ENCODE measurements around the gene ATXN3L.

- TF ChIP-seq, protein P1, sequence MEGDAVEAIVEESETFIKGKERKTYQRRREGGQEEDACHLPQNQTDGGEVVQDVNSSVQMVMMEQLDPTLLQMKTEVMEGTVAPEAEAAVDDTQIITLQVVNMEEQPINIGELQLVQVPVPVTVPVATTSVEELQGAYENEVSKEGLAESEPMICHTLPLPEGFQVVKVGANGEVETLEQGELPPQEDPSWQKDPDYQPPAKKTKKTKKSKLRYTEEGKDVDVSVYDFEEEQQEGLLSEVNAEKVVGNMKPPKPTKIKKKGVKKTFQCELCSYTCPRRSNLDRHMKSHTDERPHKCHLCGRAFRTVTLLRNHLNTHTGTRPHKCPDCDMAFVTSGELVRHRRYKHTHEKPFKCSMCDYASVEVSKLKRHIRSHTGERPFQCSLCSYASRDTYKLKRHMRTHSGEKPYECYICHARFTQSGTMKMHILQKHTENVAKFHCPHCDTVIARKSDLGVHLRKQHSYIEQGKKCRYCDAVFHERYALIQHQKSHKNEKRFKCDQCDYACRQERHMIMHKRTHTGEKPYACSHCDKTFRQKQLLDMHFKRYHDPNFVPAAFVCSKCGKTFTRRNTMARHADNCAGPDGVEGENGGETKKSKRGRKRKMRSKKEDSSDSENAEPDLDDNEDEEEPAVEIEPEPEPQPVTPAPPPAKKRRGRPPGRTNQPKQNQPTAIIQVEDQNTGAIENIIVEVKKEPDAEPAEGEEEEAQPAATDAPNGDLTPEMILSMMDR (IDR thresholded peaks at IDR 0.05) = no peak
- TF ChIP-seq EP300 (IDR thresholded peaks at IDR 0.05) = no peak
These were observed 45.3 kb upstream of the ATXN3L start for GRCh38 chrX:13365161-13365560.

Data from upper lobe of left lung (tissue), 4 donors.